Measurements from ENCODE around the gene DPP9. TPM values are rescaled to one million over a fixed set of nuclear protein-coding genes. Genes with fewer than 3 reads are reported as not detected.

The DPP9 gene
- total RNA-seq, 6 experiments from 2014 or later = 47.3 to 118 (median 54.5) TPM

DNA sequence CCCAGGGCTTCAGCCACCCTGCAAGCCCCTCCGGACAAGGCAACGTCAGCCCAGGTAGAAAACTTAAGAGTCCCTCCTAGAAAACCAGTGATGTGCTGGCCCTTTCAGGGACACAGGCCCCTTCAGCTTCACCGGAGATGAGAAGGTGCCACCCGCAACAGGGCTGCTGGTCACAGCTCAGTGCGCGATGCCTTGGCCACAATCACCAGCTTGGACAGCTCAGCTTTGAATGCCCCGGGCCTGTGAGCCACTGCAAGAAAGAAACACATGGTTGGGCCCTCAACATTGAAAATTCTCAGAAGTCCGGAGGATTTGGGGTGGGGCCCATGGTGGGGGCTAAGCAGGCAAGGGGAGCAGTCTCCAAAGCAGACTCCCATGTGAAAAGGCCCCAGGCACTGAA, 65.8 kb downstream of the DPP9 start:
- TF ChIP-seq, protein P1, sequence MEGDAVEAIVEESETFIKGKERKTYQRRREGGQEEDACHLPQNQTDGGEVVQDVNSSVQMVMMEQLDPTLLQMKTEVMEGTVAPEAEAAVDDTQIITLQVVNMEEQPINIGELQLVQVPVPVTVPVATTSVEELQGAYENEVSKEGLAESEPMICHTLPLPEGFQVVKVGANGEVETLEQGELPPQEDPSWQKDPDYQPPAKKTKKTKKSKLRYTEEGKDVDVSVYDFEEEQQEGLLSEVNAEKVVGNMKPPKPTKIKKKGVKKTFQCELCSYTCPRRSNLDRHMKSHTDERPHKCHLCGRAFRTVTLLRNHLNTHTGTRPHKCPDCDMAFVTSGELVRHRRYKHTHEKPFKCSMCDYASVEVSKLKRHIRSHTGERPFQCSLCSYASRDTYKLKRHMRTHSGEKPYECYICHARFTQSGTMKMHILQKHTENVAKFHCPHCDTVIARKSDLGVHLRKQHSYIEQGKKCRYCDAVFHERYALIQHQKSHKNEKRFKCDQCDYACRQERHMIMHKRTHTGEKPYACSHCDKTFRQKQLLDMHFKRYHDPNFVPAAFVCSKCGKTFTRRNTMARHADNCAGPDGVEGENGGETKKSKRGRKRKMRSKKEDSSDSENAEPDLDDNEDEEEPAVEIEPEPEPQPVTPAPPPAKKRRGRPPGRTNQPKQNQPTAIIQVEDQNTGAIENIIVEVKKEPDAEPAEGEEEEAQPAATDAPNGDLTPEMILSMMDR (IDR thresholded peaks at IDR 0.05) = no peak
- no peak for TF ChIP-seq POLR2A (IDR thresholded peaks at IDR 0.05)
- ATAC-seq (no peak), DNase-seq (no peak)
- H3K27me3 ChIP-seq = no peaks in the 10 kb centered on the region
- peaks cover 3 to 39% (median 18%) of the 10 kb centered on the region in 4 donors for H3K36me3 ChIP-seq
- no peak overlapping the region for H3K4me3 ChIP-seq
- no peaks in the 10 kb centered on the region for H3K9me3 ChIP-seq
- no CpG with 5 or more reads among the region's 8 CpGs for WGBS (ENCODE audit: insufficient coverage, low coverage, low lambda C conversion rate, missing lambda C conversion rate)
- no peak overlapping the region for H3K27ac ChIP-seq
- intact Hi-C loops (cut with DNase I) = no loop called here
- H3K4me1 ChIP-seq = peaks cover 0 to 26% (median 13%) of the 10 kb centered on the region in 4 donors

DNA sequence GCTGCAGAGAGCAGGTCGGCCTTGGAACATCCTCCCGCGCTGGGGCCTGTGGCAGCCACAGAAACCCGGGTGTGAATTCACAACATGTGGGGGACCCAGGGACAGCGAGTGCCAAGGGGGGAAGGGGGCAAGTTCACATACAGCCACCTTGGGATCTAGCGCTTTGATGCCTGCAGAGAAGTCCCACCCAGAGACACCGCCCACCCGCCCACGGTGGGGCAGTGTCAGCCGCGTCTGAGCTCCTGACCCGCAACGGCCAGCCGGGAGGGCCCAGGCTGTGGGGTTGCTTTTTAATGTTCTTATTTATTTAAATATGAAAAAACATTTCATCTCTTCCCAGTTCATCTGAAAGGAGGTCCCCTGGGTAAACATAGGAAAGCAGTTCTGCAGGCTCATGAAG, 66.4 kb downstream of the DPP9 start:
- 48% methylated on average over 8 of the region's 14 CpGs for WGBS (ENCODE audit: insufficient coverage, low coverage, low lambda C conversion rate, missing lambda C conversion rate)
- intact Hi-C loops (cut with DNase I) = no loop called here
- H3K36me3 ChIP-seq = peaks cover 3 to 36% (median 20%) of the 10 kb centered on the region in 4 donors
- DNase-seq (no peak), ATAC-seq (no peak)
- no peaks in the 10 kb centered on the region for H3K9me3 ChIP-seq
- peaks cover 0 to 26% (median 13%) of the 10 kb centered on the region in 4 donors for H3K4me1 ChIP-seq
- no peaks in the 10 kb centered on the region for H3K27me3 ChIP-seq
- no peak for TF ChIP-seq POLR2A (IDR thresholded peaks at IDR 0.05)
- TF ChIP-seq, protein P1 (IDR thresholded peaks at IDR 0.05) = no peak
- H3K4me3 ChIP-seq = no peak overlapping the region
- H3K27ac ChIP-seq = no peak overlapping the region

DNA sequence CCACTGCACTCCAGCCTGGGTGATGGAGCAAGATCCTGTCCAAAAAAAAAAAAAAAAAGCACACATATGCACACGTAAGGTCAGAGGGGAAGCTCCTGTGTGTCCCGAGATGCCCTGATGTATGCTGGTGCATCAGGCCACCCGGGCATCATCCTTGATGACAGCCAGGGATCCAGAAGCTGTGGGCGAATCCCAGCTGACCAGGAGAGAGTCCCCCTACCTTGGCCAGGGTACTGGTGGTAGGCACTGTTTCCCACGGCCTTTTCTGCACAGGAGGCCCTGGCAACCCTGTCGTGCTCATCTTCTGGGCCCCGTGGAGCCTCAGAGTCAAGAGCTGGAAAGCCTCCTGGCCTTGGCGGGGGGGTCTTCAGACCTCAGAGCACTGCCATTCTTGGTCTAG, 67.5 kb downstream of the DPP9 start:
- H3K4me1 ChIP-seq = peaks cover 0 to 26% (median 13%) of the 10 kb centered on the region in 4 donors
- intact Hi-C loops (cut with DNase I) = no loop called here
- ATAC-seq (peak; percentile 1 to 17 (median 4)), DNase-seq (no peak)
- H3K27ac ChIP-seq = no peak overlapping the region
- H3K36me3 ChIP-seq = peaks cover 3 to 43% (median 20%) of the 10 kb centered on the region in 4 donors
- TF ChIP-seq, protein P1 (IDR thresholded peaks at IDR 0.05) = no peak
- no peak for TF ChIP-seq POLR2A (IDR thresholded peaks at IDR 0.05)
- H3K4me3 ChIP-seq = no peak overlapping the region
- no peaks in the 10 kb centered on the region for H3K9me3 ChIP-seq
- H3K27me3 ChIP-seq = no peaks in the 10 kb centered on the region
- WGBS (ENCODE audit: insufficient coverage, low coverage, low lambda C conversion rate, missing lambda C conversion rate) = 0% methylated on average over 1 of the region's 8 CpGs

DNA sequence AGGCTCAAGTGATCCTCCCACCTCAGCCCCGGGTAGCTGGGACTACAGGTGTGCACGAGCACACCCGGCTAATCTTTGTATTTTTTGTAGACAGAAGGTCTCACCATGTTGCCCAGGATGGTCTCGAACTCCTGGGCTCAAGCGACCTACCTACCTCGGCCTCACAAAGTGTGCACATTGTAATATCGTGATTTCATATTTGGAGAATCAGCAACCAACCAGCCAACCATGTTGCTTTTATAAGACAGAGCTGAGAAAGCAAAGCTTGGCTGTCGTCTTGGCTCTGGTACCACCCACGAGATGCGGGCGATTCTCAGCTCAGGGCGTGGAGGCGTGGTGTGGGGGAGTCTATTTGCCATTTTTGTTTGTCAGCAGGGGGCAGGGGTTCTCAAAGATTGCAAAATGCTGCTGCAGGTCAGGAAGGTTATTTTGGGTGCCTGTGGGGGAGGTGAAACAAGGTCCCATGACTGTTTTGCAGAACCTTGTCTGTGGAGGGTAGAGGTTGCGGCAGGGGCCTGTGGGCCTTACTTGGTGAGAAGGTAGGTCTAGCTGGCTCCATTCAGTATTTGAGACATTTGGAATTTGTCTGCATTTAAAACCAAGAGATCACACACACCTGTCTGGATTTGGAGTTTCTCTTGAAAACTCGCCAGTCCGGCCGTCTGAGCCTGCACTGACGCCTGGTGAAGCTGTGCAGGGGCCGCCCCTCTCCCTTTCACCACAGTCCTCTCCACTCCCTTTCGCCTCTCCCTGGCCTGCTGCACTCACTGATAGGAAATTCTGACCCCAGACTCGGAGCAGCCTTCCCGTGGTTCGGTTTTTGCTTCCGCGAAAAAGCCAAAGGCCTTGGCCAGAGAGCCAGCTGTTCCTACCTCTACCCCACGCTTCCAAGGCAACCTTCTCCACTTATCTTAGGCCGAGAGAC, 68.9 kb downstream of the DPP9 start:
- peak; percentile 70 to 82 (median 78) for ATAC-seq
- peak overlapping the region; percentile 48 to 77 (median 61) for H3K27ac ChIP-seq
- peaks cover 3 to 38% (median 15%) of the 10 kb centered on the region in 4 donors for H3K36me3 ChIP-seq

More for the DNA sequence above, 68.9 kb downstream of the DPP9 start:
- WGBS (ENCODE audit: insufficient coverage, low coverage, low lambda C conversion rate, missing lambda C conversion rate) = 44% methylated on average over 20 of the region's 27 CpGs
- intact Hi-C loops (cut with DNase I) = no loop called here
- peaks cover 0 to 27% (median 13%) of the 10 kb centered on the region in 4 donors for H3K4me1 ChIP-seq
- no peaks in the 10 kb centered on the region for H3K27me3 ChIP-seq
- no peaks in the 10 kb centered on the region for H3K9me3 ChIP-seq
- TF ChIP-seq, protein P1 (IDR thresholded peaks at IDR 0.05) = peak in 2 of 4 donors; percentile 15 to 19
- no peak for TF ChIP-seq POLR2A (IDR thresholded peaks at IDR 0.05)
- DNase-seq = peak; percentile 71 to 87 (median 86)
- H3K4me3 ChIP-seq = no peak overlapping the region

All from right lobe of liver (tissue), 6 donors.